HCT116 (cell line): ENCODE measurements around the gene ACACB. TPM values are rescaled to one million over a fixed set of nuclear protein-coding genes. Genes with fewer than 3 reads are reported as not detected.

Experiments
- ATAC-seq: fragments of 200-7000 bp; cut with Tn5 transposase; 2 replicates; pipeline ENCODE4 v1.9.1; 2020; ENCODE audit warnings: mild to moderate bottlenecking, moderate library complexity
- BruUV-seq: library from RNA; stranded (reverse); fragments of 400-500 nt; replicated peaks from 2 replicates; lab custom pipeline; 2021; lab: Mats Ljungman, UMichigan
- CTCF ChIA-PET: fragments of 300-600 bp; sonication (Branson Sonifier 250); formaldehyde crosslinking; loops from one replicate; lab custom pipeline; 2021; ENCODE audit warnings: antibody characterized with exemption; lab: Charles Lee
- POLR2A ChIA-PET: fragments of 300-600, 350-600 bp; sonication (Branson Sonifier 250); formaldehyde crosslinking; loops from one replicate; lab custom pipeline; 2021; ENCODE audit warnings: antibody characterized with exemption; lab: Charles Lee
- RAD21 ChIA-PET, 2 experiments: fragments of 300-600 bp; sonication (Branson Sonifier 250); formaldehyde crosslinking; loops; one replicate each; lab custom pipeline; 2023; ENCODE audit warnings: low total read pairs in 2 of 2; ENCODE audit not compliant: uncharacterized antibody in 2 of 2, unreplicated experiment in 2 of 2, low non-redundant PET in 1 of 2; lab: Charles Lee
- DNase-seq: peaks from one replicate; pipeline ENCODE4 v3.0.0-alpha.2; 2010; ENCODE audit warnings: low read depth, low spot score
- H2AFZ ChIP-seq: fragments of 200-600 bp; shearing (Covaris generic), sonication (generic); 2 replicates; pipeline ENCODE4 v1.6.1; 2017; ENCODE audit warnings: low read depth, mixed run types, mixed read lengths, antibody characterized with exemption, low read length; ENCODE audit not compliant: poor library complexity, severe bottlenecking
- H3K27ac ChIP-seq: 2 replicates; pipeline ENCODE4 v1.5.1; 2012; ENCODE audit warnings: low read depth, low read length
- H3K27me3 ChIP-seq: fragments of 200-600 bp; sonication (generic); 2 replicates; pipeline ENCODE4 v1.6.1; 2016; ENCODE audit warnings: mixed run types, low read length, mixed read lengths; ENCODE audit not compliant: insufficient read depth
- H3K36me3 ChIP-seq, 2 experiments: fragments of 200-500 bp in 1 of 2; fragments of 200-600 bp in 1 of 2; sonication (Bioruptor generic) in 1 of 2; sonication (generic) in 1 of 2; 2 replicates each; pipeline versions ENCODE4 v1.5.1 to v1.6.1; 2014 to 2016; ENCODE audit warnings: low read length in 2 of 2, inconsistent platforms in 1 of 2, mixed read lengths in 1 of 2, mixed run types in 1 of 2; ENCODE audit not compliant: insufficient read depth in 2 of 2, control insufficient read depth in 1 of 2
- H3K4me1 ChIP-seq, 2 experiments: fragments of 200-600 bp in 1 of 2; sonication (generic) in 1 of 2; 2 replicates each; pipeline versions ENCODE4 v1.5.1 to v1.6.1; 2012 to 2017; ENCODE audit warnings: low read length in 2 of 2, inconsistent platforms in 1 of 2, mild to moderate bottlenecking in 1 of 2, mixed read lengths in 1 of 2, mixed run types in 1 of 2, moderate library complexity in 1 of 2; ENCODE audit not compliant: insufficient read depth in 2 of 2, control insufficient read depth in 1 of 2
- H3K4me2 ChIP-seq: fragments of 200-600 bp; sonication (generic); 2 replicates; pipeline ENCODE4 v1.6.1; 2017; ENCODE audit warnings: mixed run types, low read length, mixed read lengths
- H3K4me3 ChIP-seq, 2 experiments: fragments of 200-600 bp in 1 of 2; sonication (generic) in 1 of 2; replicated peaks in 1 of 2; 2 replicates each; pipeline ENCODE4 v1.5.1; 2011 to 2016; ENCODE audit warnings: low read length in 2 of 2, control low read depth in 1 of 2, low read depth in 1 of 2, mild to moderate bottlenecking in 1 of 2, mixed read lengths in 1 of 2, mixed run types in 1 of 2
- H3K79me2 ChIP-seq: fragments of 200-600 bp; sonication (generic); 2 replicates; pipeline ENCODE4 v1.6.1; 2017; ENCODE audit warnings: mild to moderate bottlenecking, mixed run types, low read length, moderate library complexity, mixed read lengths; ENCODE audit not compliant: insufficient read depth
- H3K9ac ChIP-seq: fragments of 200-600 bp; sonication (generic); 2 replicates; pipeline ENCODE4 v1.6.1; 2016; ENCODE audit warnings: low read length, mixed read lengths
- H3K9me2 ChIP-seq: fragments of 200-600 bp; sonication (generic), shearing (Covaris generic); 2 replicates; pipeline ENCODE4 v1.6.1; 2017; ENCODE audit warnings: mixed run types, mild to moderate bottlenecking, moderate library complexity; ENCODE audit not compliant: insufficient read depth
- H3K9me3 ChIP-seq, 2 experiments: fragments of 200-500 bp in 1 of 2; fragments of 200-600 bp in 1 of 2; sonication (Bioruptor generic) in 1 of 2; sonication (generic) in 1 of 2; 2 replicates each; pipeline ENCODE4 v1.6.1; 2014 to 2017; ENCODE audit warnings: low read length in 2 of 2, mixed read lengths in 2 of 2, inconsistent platforms in 1 of 2, low read depth in 1 of 2, mild to moderate bottlenecking in 1 of 2, mixed run types in 1 of 2, moderate library complexity in 1 of 2; ENCODE audit not compliant: control insufficient read depth in 1 of 2, insufficient read depth in 1 of 2
- H4K20me1 ChIP-seq: fragments of 200-600 bp; sonication (generic), shearing (Covaris generic); 2 replicates; pipeline ENCODE4 v1.6.1; 2017; ENCODE audit warnings: mixed run types, mild to moderate bottlenecking, moderate library complexity; ENCODE audit not compliant: insufficient read depth
- CBX3 ChIP-seq: IDR thresholded peaks from 2 replicates; pipeline ENCODE4 v1.6.1; 2012; ENCODE audit warnings: low read depth
- CEBPB ChIP-seq: IDR thresholded peaks from 2 replicates; pipeline ENCODE4 v1.6.1; 2012; ENCODE audit warnings: low read depth
- EZH2 ChIP-seq: fragments of 200-600 bp; sonication (generic); IDR thresholded peaks from 2 replicates; pipeline ENCODE4 v1.6.1; 2017; ENCODE audit warnings: antibody characterized with exemption, mixed run types
- FOSL1 ChIP-seq: IDR thresholded peaks from 2 replicates; pipeline ENCODE4 v1.6.1; 2012; ENCODE audit warnings: low read depth
- JUND ChIP-seq: IDR thresholded peaks from 2 replicates; pipeline ENCODE4 v1.6.1; 2012
- SIN3A ChIP-seq: IDR thresholded peaks from 2 replicates; pipeline ENCODE4 v1.6.1; 2012; ENCODE audit warnings: low read depth
- SP1 ChIP-seq: IDR thresholded peaks from 2 replicates; pipeline ENCODE4 v1.6.1; 2012; ENCODE audit warnings: low read depth
- SRF ChIP-seq: IDR thresholded peaks from 2 replicates; pipeline ENCODE4 v1.6.1; 2012; ENCODE audit warnings: low read depth
- TCF7L2 ChIP-seq: IDR thresholded peaks from 2 replicates; pipeline ENCODE4 v1.7.0; 2011; ENCODE audit warnings: borderline replicate concordance, inconsistent platforms; ENCODE audit not compliant: insufficient read depth, insufficient read length; ENCODE audit errors: extremely low read depth
- YY1 ChIP-seq: IDR thresholded peaks from 2 replicates; pipeline ENCODE4 v1.6.1; 2011; ENCODE audit warnings: low read length, low read depth, moderate library complexity, mild to moderate bottlenecking; ENCODE audit not compliant: insufficient replicate concordance; ENCODE audit errors: extremely low read depth
- ZNF274 ChIP-seq: fragments of 200-500 bp; sonication (Bioruptor generic); IDR thresholded peaks from 2 replicates; pipeline ENCODE4 v1.6.1; 2014; ENCODE audit warnings: mild to moderate bottlenecking, low read depth, low read length, inconsistent platforms
- intact Hi-C: fragments of 100-400 bp; cut with micrococcal nuclease; formaldehyde crosslinking; loops from 2 replicates; pipeline ENCODE4 v1.10.0; 2022
- total RNA-seq: library from RNA; stranded (reverse); gene quantifications from one replicate; pipeline ENCODE4 v1.2.1, GENCODE V29; 2021; ENCODE audit not compliant: unreplicated experiment
- TF ChIP-seq, protein P1 (sequence below): IDR thresholded peaks from 2 replicates; pipeline ENCODE4 v1.6.1; 2011; ENCODE audit warnings: mild to moderate bottlenecking, low read length, moderate library complexity; ENCODE audit not compliant: insufficient replicate concordance; ENCODE audit errors: extremely low read depth
- TF ChIP-seq, protein P2 (sequence below): IDR thresholded peaks from 2 replicates; pipeline ENCODE4 v1.6.1; 2012; ENCODE audit warnings: low read depth

ACACB gene
- total RNA-seq, 1 experiment from 2014 or later: 11.1 TPM

DNA sequence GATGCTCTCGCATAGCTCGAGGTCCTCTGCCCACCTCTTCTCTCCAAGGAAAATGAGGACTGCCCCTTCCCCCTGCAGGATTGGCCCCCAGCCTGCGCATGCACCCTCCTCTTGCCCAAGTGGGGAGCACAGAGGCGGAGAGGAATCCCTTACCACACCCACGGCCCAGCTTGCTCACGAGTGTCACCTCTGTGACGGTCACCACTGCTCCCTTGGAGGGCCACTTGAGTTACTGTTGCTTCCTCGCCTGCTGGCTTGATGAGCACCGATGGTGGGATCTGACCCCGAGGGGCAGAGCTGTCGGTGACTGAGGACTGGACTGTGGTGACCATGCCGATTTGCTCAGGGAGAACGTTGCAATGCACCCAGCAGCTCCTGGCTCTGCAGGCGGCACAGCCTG is 151.0 kb downstream of the ACACB start:
- Histone ChIP-seq H3K27me3 (no peaks in the 10 kb centered on the region), H3K27ac (no peak overlapping the region), H3K9me3 (no peaks in the 10 kb centered on the region), H3K79me2 (no peaks in the 10 kb centered on the region), H3K9me2 (no peaks in the 10 kb centered on the region), H2AFZ (no peak overlapping the region), H3K4me3 (no peak overlapping the region), H3K4me1 (peaks cover 0 to 13% of the 10 kb centered on the region in 2 experiments; a peak in 2 of 4 replicates), H4K20me1 (no peaks in the 10 kb centered on the region), H3K36me3 (no peaks in the 10 kb centered on the region), H3K4me2 (no peak overlapping the region), H3K9ac (no peak overlapping the region)
- DNase-seq: no peak
- intact Hi-C loops: no loop called here
- BruUV-seq: no TSS peak
- ATAC-seq: no peak
- ChIA-PET CTCF (interaction anchor here (2.7 kb wide), 1 partner anchor 118 kb away, joined by 11 read pairs; no protein-coding TSS in a partner anchor), RAD21 (interaction anchor here in 1 of 2 experiments (1.4 kb wide), 1 partner anchor 118 kb away, joined by 4 read pairs; no protein-coding TSS in a partner anchor), POLR2A (no interaction called here)
- TF ChIP-seq FOSL1 (no peak), CEBPB (no peak), ZNF274 (no peak), CBX3 (no peak), EZH2 (no peak)

DNA sequence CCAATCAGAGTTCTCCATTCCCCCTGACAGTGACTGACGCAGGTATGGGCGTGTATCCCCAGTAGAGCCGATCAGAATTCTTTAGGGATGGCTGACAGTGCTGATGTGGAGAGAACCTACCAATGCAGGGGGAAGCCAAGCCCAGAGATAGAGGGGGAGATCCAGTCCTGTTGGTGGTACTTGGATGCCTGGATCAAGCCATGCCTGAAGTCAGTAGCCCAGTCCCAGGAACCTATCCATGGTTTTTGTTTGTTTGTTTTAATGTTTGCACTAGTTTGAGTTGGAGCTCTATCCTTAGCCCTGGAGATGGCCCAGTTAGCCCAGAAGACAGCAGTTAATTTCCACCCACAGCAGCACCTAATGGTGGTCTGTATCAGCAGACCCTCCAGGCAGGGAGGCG is 152.5 kb downstream of the ACACB start:
- Histone ChIP-seq H3K4me2 (no peak overlapping the region), H3K36me3 (no peaks in the 10 kb centered on the region), H4K20me1 (no peaks in the 10 kb centered on the region), H3K9me3 (no peaks in the 10 kb centered on the region), H3K9me2 (no peaks in the 10 kb centered on the region), H3K79me2 (no peaks in the 10 kb centered on the region), H3K4me3 (no peak overlapping the region), H3K4me1 (peaks cover 0 to 10% of the 10 kb centered on the region in 2 experiments; a peak in 2 of 4 replicates), H3K27me3 (no peaks in the 10 kb centered on the region), H2AFZ (no peak overlapping the region), H3K27ac (no peak overlapping the region), H3K9ac (no peak overlapping the region)
- BruUV-seq: no TSS peak
- RAD21 ChIA-PET: no interaction called here
- DNase-seq: no peak
- POLR2A ChIA-PET: no interaction called here
- no peak for ATAC-seq
- intact Hi-C loops: no loop called here
- CTCF ChIA-PET: interaction anchor here (0.8 to 1.3 kb wide), 3 partner anchors 9 to 121 kb away, joined by 3 to 5 read pairs (median 3); no protein-coding TSS in a partner anchor
- TF ChIP-seq TCF7L2: no peak
- TF ChIP-seq SP1: no peak
- TF ChIP-seq, protein P1, sequence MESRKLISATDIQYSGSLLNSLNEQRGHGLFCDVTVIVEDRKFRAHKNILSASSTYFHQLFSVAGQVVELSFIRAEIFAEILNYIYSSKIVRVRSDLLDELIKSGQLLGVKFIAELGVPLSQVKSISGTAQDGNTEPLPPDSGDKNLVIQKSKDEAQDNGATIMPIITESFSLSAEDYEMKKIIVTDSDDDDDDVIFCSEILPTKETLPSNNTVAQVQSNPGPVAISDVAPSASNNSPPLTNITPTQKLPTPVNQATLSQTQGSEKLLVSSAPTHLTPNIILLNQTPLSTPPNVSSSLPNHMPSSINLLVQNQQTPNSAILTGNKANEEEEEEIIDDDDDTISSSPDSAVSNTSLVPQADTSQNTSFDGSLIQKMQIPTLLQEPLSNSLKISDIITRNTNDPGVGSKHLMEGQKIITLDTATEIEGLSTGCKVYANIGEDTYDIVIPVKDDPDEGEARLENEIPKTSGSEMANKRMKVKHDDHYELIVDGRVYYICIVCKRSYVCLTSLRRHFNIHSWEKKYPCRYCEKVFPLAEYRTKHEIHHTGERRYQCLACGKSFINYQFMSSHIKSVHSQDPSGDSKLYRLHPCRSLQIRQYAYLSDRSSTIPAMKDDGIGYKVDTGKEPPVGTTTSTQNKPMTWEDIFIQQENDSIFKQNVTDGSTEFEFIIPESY: no peak
- TF ChIP-seq, protein P2, sequence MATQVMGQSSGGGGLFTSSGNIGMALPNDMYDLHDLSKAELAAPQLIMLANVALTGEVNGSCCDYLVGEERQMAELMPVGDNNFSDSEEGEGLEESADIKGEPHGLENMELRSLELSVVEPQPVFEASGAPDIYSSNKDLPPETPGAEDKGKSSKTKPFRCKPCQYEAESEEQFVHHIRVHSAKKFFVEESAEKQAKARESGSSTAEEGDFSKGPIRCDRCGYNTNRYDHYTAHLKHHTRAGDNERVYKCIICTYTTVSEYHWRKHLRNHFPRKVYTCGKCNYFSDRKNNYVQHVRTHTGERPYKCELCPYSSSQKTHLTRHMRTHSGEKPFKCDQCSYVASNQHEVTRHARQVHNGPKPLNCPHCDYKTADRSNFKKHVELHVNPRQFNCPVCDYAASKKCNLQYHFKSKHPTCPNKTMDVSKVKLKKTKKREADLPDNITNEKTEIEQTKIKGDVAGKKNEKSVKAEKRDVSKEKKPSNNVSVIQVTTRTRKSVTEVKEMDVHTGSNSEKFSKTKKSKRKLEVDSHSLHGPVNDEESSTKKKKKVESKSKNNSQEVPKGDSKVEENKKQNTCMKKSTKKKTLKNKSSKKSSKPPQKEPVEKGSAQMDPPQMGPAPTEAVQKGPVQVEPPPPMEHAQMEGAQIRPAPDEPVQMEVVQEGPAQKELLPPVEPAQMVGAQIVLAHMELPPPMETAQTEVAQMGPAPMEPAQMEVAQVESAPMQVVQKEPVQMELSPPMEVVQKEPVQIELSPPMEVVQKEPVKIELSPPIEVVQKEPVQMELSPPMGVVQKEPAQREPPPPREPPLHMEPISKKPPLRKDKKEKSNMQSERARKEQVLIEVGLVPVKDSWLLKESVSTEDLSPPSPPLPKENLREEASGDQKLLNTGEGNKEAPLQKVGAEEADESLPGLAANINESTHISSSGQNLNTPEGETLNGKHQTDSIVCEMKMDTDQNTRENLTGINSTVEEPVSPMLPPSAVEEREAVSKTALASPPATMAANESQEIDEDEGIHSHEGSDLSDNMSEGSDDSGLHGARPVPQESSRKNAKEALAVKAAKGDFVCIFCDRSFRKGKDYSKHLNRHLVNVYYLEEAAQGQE: no peak
- no peak for TF ChIP-seq SIN3A
- no peak for TF ChIP-seq JUND
- TF ChIP-seq EZH2: no peak
- no peak for TF ChIP-seq ZNF274
- TF ChIP-seq CBX3: no peak
- no peak for TF ChIP-seq YY1
- TF ChIP-seq SRF: no peak
